ENCODE measurements around the gene PRKAG1.

GRCh38 chr12:48954841-48955501, 63.6 kb downstream of the PRKAG1 start:
- TF ChIP-seq JUND (IDR thresholded peaks at IDR 0.05) (no peak), RAD21 (IDR thresholded peaks at IDR 0.05) (no peak)
- TF ChIP-seq, protein P1, sequence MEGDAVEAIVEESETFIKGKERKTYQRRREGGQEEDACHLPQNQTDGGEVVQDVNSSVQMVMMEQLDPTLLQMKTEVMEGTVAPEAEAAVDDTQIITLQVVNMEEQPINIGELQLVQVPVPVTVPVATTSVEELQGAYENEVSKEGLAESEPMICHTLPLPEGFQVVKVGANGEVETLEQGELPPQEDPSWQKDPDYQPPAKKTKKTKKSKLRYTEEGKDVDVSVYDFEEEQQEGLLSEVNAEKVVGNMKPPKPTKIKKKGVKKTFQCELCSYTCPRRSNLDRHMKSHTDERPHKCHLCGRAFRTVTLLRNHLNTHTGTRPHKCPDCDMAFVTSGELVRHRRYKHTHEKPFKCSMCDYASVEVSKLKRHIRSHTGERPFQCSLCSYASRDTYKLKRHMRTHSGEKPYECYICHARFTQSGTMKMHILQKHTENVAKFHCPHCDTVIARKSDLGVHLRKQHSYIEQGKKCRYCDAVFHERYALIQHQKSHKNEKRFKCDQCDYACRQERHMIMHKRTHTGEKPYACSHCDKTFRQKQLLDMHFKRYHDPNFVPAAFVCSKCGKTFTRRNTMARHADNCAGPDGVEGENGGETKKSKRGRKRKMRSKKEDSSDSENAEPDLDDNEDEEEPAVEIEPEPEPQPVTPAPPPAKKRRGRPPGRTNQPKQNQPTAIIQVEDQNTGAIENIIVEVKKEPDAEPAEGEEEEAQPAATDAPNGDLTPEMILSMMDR (IDR thresholded peaks at IDR 0.05; ENCODE audit: low read depth, low read length, missing input control) = no peak

All from liver (tissue), 3 donors.